IMR-90 (cell line): ENCODE measurements around the gene KDELR1. TPM values are rescaled to one million over a fixed set of nuclear protein-coding genes. Genes with fewer than 3 reads are reported as not detected.

Experiments
- ATAC-seq: fragments of 200-7000 bp; cut with Tn5 transposase; 2 replicates; pipeline ENCODE4 v1.9.1; 2020; ENCODE audit warnings: low read depth, mild to moderate bottlenecking, moderate library complexity
- BruUV-seq: library from RNA; stranded (reverse); fragments of 400-500 nt; replicated peaks from 2 replicates; lab custom pipeline; 2021; lab: Mats Ljungman, UMichigan
- CTCF ChIA-PET: fragments of 300-600 bp; formaldehyde crosslinking; extraction: SDS; loops from one replicate; lab custom pipeline; 2021; ENCODE audit warnings: antibody characterized with exemption; lab: Yijun Ruan, JAX
- POLR2A ChIA-PET: fragments of 300-600 bp; sonication (Branson Sonifier 250); formaldehyde crosslinking; loops from one replicate; lab custom pipeline; 2022; ENCODE audit warnings: antibody characterized with exemption; ENCODE audit not compliant: unreplicated experiment; lab: Charles Lee
- DNase-seq: peaks from one replicate; pipeline ENCODE4 v3.0.0; 2013
- H2AFZ ChIP-seq: replicated peaks from 2 replicates; pipeline ENCODE3; 2013; ENCODE audit warnings: low read length, mild to moderate bottlenecking; ENCODE audit not compliant: poor library complexity
- H2AK5ac ChIP-seq: 2 replicates; pipeline ENCODE4 v1.6.1; 2013; ENCODE audit warnings: low read depth, low read length, inconsistent platforms
- H2AK9ac ChIP-seq: replicated peaks from 2 replicates; pipeline ENCODE3; 2013; ENCODE audit warnings: mild to moderate bottlenecking, low read depth, low read length, moderate library complexity; ENCODE audit not compliant: poor library complexity
- H2BK120ac ChIP-seq: 2 replicates; pipeline ENCODE4 v1.6.1; 2013; ENCODE audit warnings: low read depth, low read length, inconsistent platforms
- H2BK15ac ChIP-seq: 3 replicates; pipeline ENCODE4 v1.6.1; 2013; ENCODE audit warnings: low read depth, low read length, inconsistent platforms
- H2BK20ac ChIP-seq: 2 replicates; pipeline ENCODE4 v1.6.1; 2013; ENCODE audit warnings: low read depth, mild to moderate bottlenecking, inconsistent platforms, low read length, moderate library complexity
- H2BK5ac ChIP-seq: 2 replicates; pipeline ENCODE4 v1.6.1; 2013; ENCODE audit warnings: mild to moderate bottlenecking, low read depth, low read length, inconsistent platforms; ENCODE audit not compliant: poor library complexity, severe bottlenecking
- H3K14ac ChIP-seq: replicated peaks from 2 replicates; pipeline ENCODE4 v1.6.1; 2013; ENCODE audit warnings: low read depth, low read length, inconsistent platforms
- H3K18ac ChIP-seq: 2 replicates; pipeline ENCODE4 v1.6.1; 2013; ENCODE audit warnings: low read depth, low read length, control low read depth
- H3K23ac ChIP-seq: 2 replicates; pipeline ENCODE4 v1.6.1; 2013; ENCODE audit warnings: low read depth, low read length, inconsistent platforms
- H3K27ac ChIP-seq: 2 replicates; pipeline ENCODE4 v1.5.1; 2013; ENCODE audit warnings: mild to moderate bottlenecking, control low read depth, low read length; ENCODE audit not compliant: insufficient read depth
- H3K27me3 ChIP-seq: 2 replicates; pipeline ENCODE4 v1.6.1; 2013; ENCODE audit warnings: low read length; ENCODE audit not compliant: control insufficient read depth, insufficient read depth
- H3K36me3 ChIP-seq: 2 replicates; pipeline ENCODE4 v1.6.1; 2013; ENCODE audit warnings: low read length, mixed read lengths; ENCODE audit not compliant: control insufficient read depth, insufficient read depth
- H3K4ac ChIP-seq: 2 replicates; pipeline ENCODE4 v1.6.1; 2013; ENCODE audit warnings: low read depth, low read length, inconsistent platforms
- H3K4me1 ChIP-seq: 2 replicates; pipeline ENCODE4 v1.6.1; 2013; ENCODE audit warnings: low read length, mixed read lengths; ENCODE audit not compliant: control insufficient read depth, insufficient read depth
- H3K4me2 ChIP-seq: 2 replicates; pipeline ENCODE4 v1.6.1; 2013; ENCODE audit warnings: low read depth, mild to moderate bottlenecking, control low read depth, low read length, moderate library complexity
- H3K4me3 ChIP-seq: 2 replicates; pipeline ENCODE4 v1.5.1; 2013; ENCODE audit warnings: low read depth, mild to moderate bottlenecking, control low read depth, low read length, moderate library complexity; ENCODE audit not compliant: insufficient read depth
- H3K56ac ChIP-seq: 2 replicates; pipeline ENCODE4 v1.6.1; 2013; ENCODE audit warnings: low read length, inconsistent platforms; ENCODE audit not compliant: insufficient read depth; ENCODE audit errors: extremely low read depth
- H3K79me1 ChIP-seq, 2 experiments: 2 replicates each; pipeline ENCODE4 v1.6.1; 2013; ENCODE audit warnings: low read length in 2 of 2, inconsistent platforms in 1 of 2, low read depth in 1 of 2
- H3K9ac ChIP-seq: 2 replicates; pipeline ENCODE4 v1.6.1; 2013; ENCODE audit warnings: low read depth, low read length, control low read depth
- H3K9me1 ChIP-seq: 2 replicates; pipeline ENCODE4 v1.6.1; 2013; ENCODE audit warnings: low read length, inconsistent platforms; ENCODE audit not compliant: insufficient read depth
- H3K9me3 ChIP-seq: 2 replicates; pipeline ENCODE4 v1.6.1; 2013; ENCODE audit warnings: low read length; ENCODE audit not compliant: control insufficient read depth, insufficient read depth
- H4K20me1 ChIP-seq: 2 replicates; pipeline ENCODE4 v1.6.1; 2013; ENCODE audit warnings: low read length, inconsistent platforms; ENCODE audit not compliant: insufficient read depth
- H4K5ac ChIP-seq: 2 replicates; pipeline ENCODE4 v1.6.1; 2013; ENCODE audit warnings: mild to moderate bottlenecking, low read depth, low read length, control low read depth
- H4K8ac ChIP-seq, 2 experiments: 2 replicates each; pipeline ENCODE4 v1.6.1; 2013; ENCODE audit warnings: low read depth in 2 of 2, low read length in 2 of 2, control low read depth in 1 of 2, inconsistent platforms in 1 of 2
- H4K91ac ChIP-seq: 2 replicates; pipeline ENCODE4 v1.6.1; 2013; ENCODE audit warnings: low read depth, low read length, inconsistent platforms; ENCODE audit not compliant: insufficient read depth
- BHLHE40 ChIP-seq: fragments of 150-350 bp; IDR thresholded peaks from 2 replicates; pipeline ENCODE4 v1.6.1; 2016; ENCODE audit warnings: mild to moderate bottlenecking, low read depth, low read length
- CEBPB ChIP-seq: IDR thresholded peaks from 2 replicates; pipeline ENCODE4 v1.6.1; 2012; ENCODE audit warnings: low read depth, low read length, improper control_type of control experiment
- CHD1 ChIP-seq: IDR thresholded peaks from 2 replicates; pipeline ENCODE4 v1.6.1; 2012; ENCODE audit warnings: low read depth, low read length, improper control_type of control experiment
- CTCF ChIP-seq: conservative IDR thresholded peaks from 2 replicates; pipeline ENCODE4 v1.5.1; 2012; ENCODE audit warnings: mild to moderate bottlenecking, low read depth, low read length, improper control_type of control experiment
- MAFK ChIP-seq: IDR thresholded peaks from 2 replicates; pipeline ENCODE4 v1.6.1; 2012; ENCODE audit warnings: low read depth, low read length, improper control_type of control experiment
- POLR2A ChIP-seq: IDR thresholded peaks from 2 replicates; pipeline ENCODE4 v1.6.1; 2012; ENCODE audit warnings: mild to moderate bottlenecking, low read depth, low read length
- RAD21 ChIP-seq: IDR thresholded peaks from 2 replicates; pipeline ENCODE4 v1.6.1; 2012; ENCODE audit warnings: low read length, improper control_type of control experiment
- SMC3 ChIP-seq: fragments of 150-350 bp; IDR thresholded peaks from 2 replicates; pipeline ENCODE4 v1.6.1; 2016; ENCODE audit warnings: low read depth, mild to moderate bottlenecking, antibody characterized with exemption, low read length, moderate library complexity
- WGBS, 2 experiments: methylation state at CpG; one replicate each; pipeline versions ENCODE4 v1.1.5 to v1.1.7; 2013; ENCODE audit warnings: missing lambda C conversion rate in 2 of 2; ENCODE audit not compliant: insufficient read length in 1 of 2; ENCODE audit errors: extremely low coverage in 2 of 2; 5-methylcytosine and 5-hydroxymethylcytosine counted together
- dilution Hi-C: fragments of 300-500 bp; cut with HindIII; formaldehyde crosslinking; loops from one replicate; pipeline ENCODE4 v1.14.3; 2018; ENCODE audit warnings: low sequenced_read_pairs; ENCODE audit not compliant: unreplicated experiment
- in situ Hi-C: fragments of 300-500 bp; cut with MboI; formaldehyde crosslinking; loops from 3 replicates; pipeline ENCODE4 v1.14.3; 2019; ENCODE audit warnings: low sequenced_read_pairs, inconsistent platforms, mixed read lengths
- intact Hi-C: fragments of 100-400 bp; cut with micrococcal nuclease; formaldehyde crosslinking; loops from 2 replicates; pipeline ENCODE4 v1.10.0; 2022
- polyA plus RNA-seq, 3 experiments: library from polyadenylated mRNA; depleted of rRNA; stranded (reverse); fragments of >200 nt; gene quantifications; 2 replicates each; pipeline ENCODE4 v1.2.3, GENCODE V29; 2012; ENCODE audit warnings: low replicate concordance in 1 of 3
- total RNA-seq: library from RNA; depleted of rRNA; stranded (reverse); fragments of >200 nt; gene quantifications from 2 replicates; pipeline ENCODE4 v1.2.3, GENCODE V29; 2012
- TF ChIP-seq, protein P1 (sequence below): fragments of 150-350 bp; IDR thresholded peaks from 2 replicates; pipeline ENCODE4 v1.6.1; 2017; ENCODE audit warnings: mild to moderate bottlenecking, antibody characterized with exemption, low read length, low read depth
- TF ChIP-seq, protein P2 (sequence below): fragments of 150-350 bp; IDR thresholded peaks from 2 replicates; pipeline ENCODE4 v1.6.1; 2016; ENCODE audit warnings: low read depth, mild to moderate bottlenecking, low read length, moderate library complexity, borderline replicate concordance

KDELR1 gene
- total and polyA plus RNA-seq, 2 of the 4 experiments (the other 2 are of a cell fraction) = 58.8 to 180 TPM

DNA sequence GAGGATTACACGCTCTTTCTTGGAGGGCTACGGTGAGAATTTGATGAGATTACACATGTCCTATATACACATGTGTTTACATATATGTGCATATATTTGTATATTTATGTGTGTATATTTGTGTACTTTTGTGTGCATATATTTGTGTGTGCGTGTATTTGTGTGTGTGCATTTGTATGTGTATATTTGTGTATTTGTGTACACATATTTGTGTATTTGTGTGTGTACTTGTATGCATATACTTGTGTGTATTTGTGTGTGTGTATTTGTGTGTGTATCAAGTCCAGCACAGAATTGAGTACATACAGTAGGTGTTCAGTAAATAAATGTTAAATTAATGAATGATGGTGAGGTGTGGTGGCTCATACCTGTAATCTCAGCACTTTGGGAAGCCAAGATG, 29.4 kb downstream of the KDELR1 start:
- Histone ChIP-seq H3K18ac (no peak overlapping the region), H3K9ac (no peak overlapping the region), H3K4me1 (no peaks in the 10 kb centered on the region), H4K91ac (no peak overlapping the region), H3K9me1 (no peaks in the 10 kb centered on the region; the same call in 1 of the 2 replicates), H3K36me3 (no peaks in the 10 kb centered on the region), H3K56ac (no peak overlapping the region), H4K8ac (no peak overlapping the region), H4K5ac (no peak overlapping the region), H2AK9ac (no peak overlapping the region), H3K9me3 (no peaks in the 10 kb centered on the region), H2BK20ac (no peak overlapping the region), H2AK5ac (no peak overlapping the region), H3K23ac (no peak overlapping the region), H2AFZ (no peak overlapping the region), H3K27ac (no peak overlapping the region), H3K79me1 (peaks cover 0 to 7% of the 10 kb centered on the region in 2 experiments; a peak in 1 of 4 replicates), H2BK120ac (no peak overlapping the region), H2BK5ac (no peak overlapping the region), H2BK15ac (no peak overlapping the region), H4K20me1 (no peaks in the 10 kb centered on the region), H3K4me2 (no peak overlapping the region), H3K27me3 (no peaks in the 10 kb centered on the region), H3K14ac (no peak overlapping the region), H3K4me3 (no peak overlapping the region), H3K4ac (no peak overlapping the region)
- whole genome bisulfite sequencing, 2 experiments = 86% methylated on average over 1 of the region's 3 CpGs; no CpG with 5 or more reads in 1 of the 2 experiments
- ATAC-seq = no peak
- TF ChIP-seq, protein P1, sequence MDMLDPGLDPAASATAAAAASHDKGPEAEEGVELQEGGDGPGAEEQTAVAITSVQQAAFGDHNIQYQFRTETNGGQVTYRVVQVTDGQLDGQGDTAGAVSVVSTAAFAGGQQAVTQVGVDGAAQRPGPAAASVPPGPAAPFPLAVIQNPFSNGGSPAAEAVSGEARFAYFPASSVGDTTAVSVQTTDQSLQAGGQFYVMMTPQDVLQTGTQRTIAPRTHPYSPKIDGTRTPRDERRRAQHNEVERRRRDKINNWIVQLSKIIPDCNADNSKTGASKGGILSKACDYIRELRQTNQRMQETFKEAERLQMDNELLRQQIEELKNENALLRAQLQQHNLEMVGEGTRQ = no peak
- TF ChIP-seq BHLHE40 (no peak), RAD21 (no peak), MAFK (no peak), CEBPB (no peak), POLR2A (no peak), CTCF (no peak), CHD1 (no peak), SMC3 (no peak)
- TF ChIP-seq, protein P2, sequence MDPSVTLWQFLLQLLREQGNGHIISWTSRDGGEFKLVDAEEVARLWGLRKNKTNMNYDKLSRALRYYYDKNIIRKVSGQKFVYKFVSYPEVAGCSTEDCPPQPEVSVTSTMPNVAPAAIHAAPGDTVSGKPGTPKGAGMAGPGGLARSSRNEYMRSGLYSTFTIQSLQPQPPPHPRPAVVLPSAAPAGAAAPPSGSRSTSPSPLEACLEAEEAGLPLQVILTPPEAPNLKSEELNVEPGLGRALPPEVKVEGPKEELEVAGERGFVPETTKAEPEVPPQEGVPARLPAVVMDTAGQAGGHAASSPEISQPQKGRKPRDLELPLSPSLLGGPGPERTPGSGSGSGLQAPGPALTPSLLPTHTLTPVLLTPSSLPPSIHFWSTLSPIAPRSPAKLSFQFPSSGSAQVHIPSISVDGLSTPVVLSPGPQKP = no peak
- ChIA-PET POLR2A (no interaction called here), CTCF (interaction anchor here (1.1 kb wide), 1 partner anchor 28 kb away, joined by 3 read pairs; no protein-coding TSS in a partner anchor)
- in situ Hi-C loops = no loop called here
- DNase-seq = no peak
- intact Hi-C loops = no loop called here
- dilution Hi-C loops = no loop called here
- no TSS peak for BruUV-seq
